Mucosa of descending colon (tissue), 3 donors: Measurements from ENCODE around the gene GPBP1. TPM values are rescaled to one million over a fixed set of nuclear protein-coding genes. Genes with fewer than 3 reads are reported as not detected.
"Not testable (repeated sequence)": the region's sequence is repeated elsewhere in the genome, so short reads cannot be mapped to it uniquely, and the experiment has no call there.

Source experiments
- ATAC-seq: fragments of 200-7000 bp; cut with Tn5 transposase; one replicate; pipeline ENCODE4 v1.9.1; 2020; ENCODE audit warnings: mild to moderate bottlenecking, moderate library complexity
- DNase-seq, 3 donors: peaks; one replicate each; pipeline ENCODE4 v3.0.0-alpha.2; 2020
- H3K36me3 ChIP-seq: fragments of 200-600 bp; one replicate; pipeline ENCODE4 v1.8.0; 2021; ENCODE audit warnings: low read depth, mild to moderate bottlenecking
- H3K4me1 ChIP-seq: fragments of 200-600 bp; one replicate; pipeline ENCODE4 v1.8.0; 2021; ENCODE audit warnings: low read depth, mild to moderate bottlenecking
- H3K4me3 ChIP-seq: fragments of 200-600 bp; one replicate; pipeline ENCODE4 v1.8.0; 2021; ENCODE audit warnings: mild to moderate bottlenecking
- H3K9me3 ChIP-seq: fragments of 200-600 bp; one replicate; pipeline ENCODE4 v1.8.0; 2021; ENCODE audit warnings: mild to moderate bottlenecking
- intact Hi-C, 2 donors: fragments of 100-400 bp; cut with DNase I in 1 of 2; cut with micrococcal nuclease in 1 of 2; formaldehyde crosslinking; loops; one replicate each; pipeline versions ENCODE4 v1.11.0 to v1.11.1; 2022; cut with DNase I, micrococcal nuclease
- total RNA-seq, 3 donors: library from RNA; stranded (reverse); fragmentation: NEBNext Ultra II Directional in 2 of 3; extraction: Animal tissue kit (Norgen Biotek cat#: 25700) in 2 of 3; gene quantifications; one replicate each; pipeline versions ENCODE4 v1.2.1 to v1.2.4, GENCODE V29; 2021 to 2023
- TF ChIP-seq, protein P1 (sequence below): fragments of 200-600 bp; IDR thresholded peaks from one replicate; pipeline ENCODE4 v1.8.0; 2022; ENCODE audit warnings: antibody characterized with exemption, mild to moderate bottlenecking
- donor health status: DM: no; HTN: no; CAD: no; lungs with moderate emphysema.
- donor health status: DM: no; HTN: no; CAD: no.
- donor health status: DM: no; HTN: yes; CAD: no.

Gene GPBP1
- total RNA-seq, 3 donors from 2014 or later, result 59.8 to 75.3 (median 74.0) TPM

- H3K4me1 ChIP-seq, result no peaks in the 10 kb centered on the region
- H3K36me3 ChIP-seq, result no peaks in the 10 kb centered on the region
- H3K4me3 ChIP-seq, result no peak overlapping the region
- ATAC-seq, result peak; percentile 34
- intact Hi-C loops, result no loop called here
- no peak for DNase-seq
- TF ChIP-seq, protein P1, sequence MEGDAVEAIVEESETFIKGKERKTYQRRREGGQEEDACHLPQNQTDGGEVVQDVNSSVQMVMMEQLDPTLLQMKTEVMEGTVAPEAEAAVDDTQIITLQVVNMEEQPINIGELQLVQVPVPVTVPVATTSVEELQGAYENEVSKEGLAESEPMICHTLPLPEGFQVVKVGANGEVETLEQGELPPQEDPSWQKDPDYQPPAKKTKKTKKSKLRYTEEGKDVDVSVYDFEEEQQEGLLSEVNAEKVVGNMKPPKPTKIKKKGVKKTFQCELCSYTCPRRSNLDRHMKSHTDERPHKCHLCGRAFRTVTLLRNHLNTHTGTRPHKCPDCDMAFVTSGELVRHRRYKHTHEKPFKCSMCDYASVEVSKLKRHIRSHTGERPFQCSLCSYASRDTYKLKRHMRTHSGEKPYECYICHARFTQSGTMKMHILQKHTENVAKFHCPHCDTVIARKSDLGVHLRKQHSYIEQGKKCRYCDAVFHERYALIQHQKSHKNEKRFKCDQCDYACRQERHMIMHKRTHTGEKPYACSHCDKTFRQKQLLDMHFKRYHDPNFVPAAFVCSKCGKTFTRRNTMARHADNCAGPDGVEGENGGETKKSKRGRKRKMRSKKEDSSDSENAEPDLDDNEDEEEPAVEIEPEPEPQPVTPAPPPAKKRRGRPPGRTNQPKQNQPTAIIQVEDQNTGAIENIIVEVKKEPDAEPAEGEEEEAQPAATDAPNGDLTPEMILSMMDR, result no peak
- no peaks in the 10 kb centered on the region for H3K9me3 ChIP-seq
Measured at GRCh38 chr5:57166276-57166675, 7.6 kb upstream of the GPBP1 start.

- no peaks in the 10 kb centered on the region for H3K36me3 ChIP-seq
- H3K9me3 ChIP-seq, result no peaks in the 10 kb centered on the region
- DNase-seq, result no peak
- H3K4me1 ChIP-seq, result peaks cover 7% of the 10 kb centered on the region
- intact Hi-C loops, result no loop called here
- no peak for ATAC-seq
- no peak overlapping the region for H3K4me3 ChIP-seq
- TF ChIP-seq, protein P1, result no peak
Measured at GRCh38 chr5:57167201-57167600, 6.7 kb upstream of the GPBP1 start.

DNA sequence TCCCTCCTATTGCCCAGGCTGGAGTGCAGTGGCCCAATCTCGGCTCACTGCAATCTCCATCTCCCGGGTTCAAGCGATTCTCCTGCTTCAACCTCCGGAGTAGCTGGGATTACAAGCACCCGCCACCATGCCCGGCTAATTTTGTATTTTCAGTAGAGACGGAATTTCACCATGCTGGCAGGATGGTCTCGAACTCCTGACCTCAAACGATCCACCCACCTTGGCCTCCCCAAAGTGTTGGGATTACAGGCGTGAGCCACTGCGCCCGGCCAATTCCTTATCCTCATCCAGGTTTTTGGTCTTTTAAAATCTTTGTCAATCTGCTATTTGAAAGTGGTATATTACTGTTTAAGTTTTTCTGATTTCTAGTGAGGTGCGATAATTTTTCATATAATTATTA, 3.7 kb upstream of the GPBP1 start:
- H3K9me3 ChIP-seq, DNase-seq, H3K4me3 ChIP-seq, ATAC-seq, H3K4me1 ChIP-seq, intact Hi-C loops, H3K36me3 ChIP-seq: not testable (repeated sequence)

- ATAC-seq (no peak), DNase-seq (peak in 1 of 3 donors; percentile 30)
- no peaks in the 10 kb centered on the region for H3K36me3 ChIP-seq
- H3K4me3 ChIP-seq, result no peak overlapping the region
- peaks cover 8% of the 10 kb centered on the region for H3K4me1 ChIP-seq
- no peaks in the 10 kb centered on the region for H3K9me3 ChIP-seq
- TF ChIP-seq, protein P1, result no peak
- intact Hi-C loops, result no loop called here
Measured at GRCh38 chr5:57171816-57172465, 1.9 kb upstream of the GPBP1 start.

DNA sequence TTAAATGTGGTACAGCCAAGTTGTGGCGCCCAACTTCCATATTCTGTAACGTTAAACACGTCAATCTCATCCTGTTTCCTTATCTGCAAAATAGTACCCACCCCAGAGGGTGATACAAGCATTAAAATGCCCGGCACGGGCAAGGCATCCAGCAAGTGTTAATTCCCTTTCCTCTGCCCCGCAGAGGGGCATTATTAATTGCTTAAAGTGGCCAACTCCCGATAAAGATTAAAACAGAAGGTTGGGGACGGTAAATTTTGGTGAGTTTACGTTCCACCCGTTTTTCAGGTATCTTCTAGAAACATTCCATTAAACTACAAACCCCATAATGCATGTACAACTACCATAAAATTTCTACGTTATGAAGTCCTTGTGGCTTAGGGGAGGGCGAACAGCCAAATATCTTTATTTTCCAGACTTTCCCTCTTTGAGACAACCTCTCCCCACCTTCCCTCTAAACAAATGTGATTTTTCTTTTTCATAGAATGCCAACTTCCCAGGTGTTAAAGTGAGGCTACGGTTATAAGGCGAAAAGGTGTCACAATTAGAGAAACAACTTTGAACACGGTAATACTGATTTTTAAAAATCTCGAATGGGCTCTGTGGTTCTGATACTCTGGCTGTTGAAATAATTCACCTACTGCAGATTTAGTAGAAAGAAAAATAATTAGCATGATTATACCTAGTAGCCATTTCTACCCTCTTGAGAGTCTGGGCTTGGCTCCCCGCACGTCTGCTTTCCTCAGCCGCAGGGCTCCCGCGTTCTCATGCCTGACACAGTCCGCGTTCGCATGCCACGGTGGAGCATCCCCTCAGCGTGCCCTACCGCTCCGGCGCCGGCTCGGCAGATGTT, 1.2 kb upstream of the GPBP1 start:
- DNase-seq, result peak in 1 of 3 donors; percentile 51
- Histone ChIP-seq H3K9me3 (no peaks in the 10 kb centered on the region), H3K4me1 (peaks cover 15% of the 10 kb centered on the region), H3K4me3 (peak overlapping the region; percentile 71), H3K36me3 (no peaks in the 10 kb centered on the region)
- ATAC-seq, result no peak
- intact Hi-C loops, result no loop called here
- TF ChIP-seq, protein P1, result no peak
